ENCODE measurements around the gene C1QTNF7.

C1QTNF7 gene

GRCh38 chr4:15466596-15466995 is 38.8 kb downstream of the C1QTNF7 start:
- DNase-seq = no peak

- DNase-seq = no peak
Measured at GRCh38 chr4:15469402-15470127, 41.7 kb downstream of the C1QTNF7 start, which contains the start of gene CC2D2A. Gene CC2D2A, plus strand, starts transcription at chr4:15469882. Its CDS starts 6,051 bp downstream, at chr4:15475933.

- no peak for DNase-seq
Measured at GRCh38 chr4:15470128-15470475, 42.3 kb downstream of the C1QTNF7 start.

- no peak for DNase-seq
Measured at GRCh38 chr4:15476396-15476795, 48.6 kb downstream of the C1QTNF7 start.

- no peak for DNase-seq
Measured at GRCh38 chr4:15478724-15479088, 50.9 kb downstream of the C1QTNF7 start.

GRCh38 chr4:15479089-15479912 is 51.5 kb downstream of the C1QTNF7 start:
- DNase-seq = no peak

- DNase-seq = no peak
Measured at GRCh38 chr4:15479913-15480185, 52.0 kb downstream of the C1QTNF7 start.

GRCh38 chr4:15481961-15482745 is 54.3 kb downstream of the C1QTNF7 start:
- no peak for DNase-seq

GRCh38 chr4:15482842-15483241 is 55.0 kb downstream of the C1QTNF7 start:
- no peak for DNase-seq

GRCh38 chr4:15488136-15488535 is 60.3 kb downstream of the C1QTNF7 start:
- DNase-seq = no peak

- no peak for DNase-seq
Measured at GRCh38 chr4:15488658-15489470, 61.0 kb downstream of the C1QTNF7 start.

- no peak for DNase-seq
Measured at GRCh38 chr4:15489551-15489950, 61.7 kb downstream of the C1QTNF7 start.

- DNase-seq = no peak
Measured at GRCh38 chr4:15493411-15493810, 65.6 kb downstream of the C1QTNF7 start.

- DNase-seq = no peak
Measured at GRCh38 chr4:15495621-15496020, 67.8 kb downstream of the C1QTNF7 start.
